IMR-90 (cell line): ENCODE measurements around the gene TNNI2. TPM values are rescaled to one million over a fixed set of nuclear protein-coding genes. Genes with fewer than 3 reads are reported as not detected.

Source experiments
- ATAC-seq: fragments of 200-7000 bp; cut with Tn5 transposase; 2 replicates; pipeline ENCODE4 v1.9.1; 2020; ENCODE audit warnings: low read depth, mild to moderate bottlenecking, moderate library complexity
- BruUV-seq: library from RNA; stranded (reverse); fragments of 400-500 nt; replicated peaks from 2 replicates; lab custom pipeline; 2021; lab: Mats Ljungman, UMichigan
- CTCF ChIA-PET: fragments of 300-600 bp; formaldehyde crosslinking; extraction: SDS; loops from one replicate; lab custom pipeline; 2021; ENCODE audit warnings: antibody characterized with exemption; lab: Yijun Ruan, JAX
- POLR2A ChIA-PET: fragments of 300-600 bp; sonication (Branson Sonifier 250); formaldehyde crosslinking; loops from one replicate; lab custom pipeline; 2022; ENCODE audit warnings: antibody characterized with exemption; ENCODE audit not compliant: unreplicated experiment; lab: Charles Lee
- DNase-seq: peaks from one replicate; pipeline ENCODE4 v3.0.0; 2013
- H2AFZ ChIP-seq: replicated peaks from 2 replicates; pipeline ENCODE3; 2013; ENCODE audit warnings: low read length, mild to moderate bottlenecking; ENCODE audit not compliant: poor library complexity
- H2AK5ac ChIP-seq: 2 replicates; pipeline ENCODE4 v1.6.1; 2013; ENCODE audit warnings: low read depth, low read length, inconsistent platforms
- H2AK9ac ChIP-seq: replicated peaks from 2 replicates; pipeline ENCODE3; 2013; ENCODE audit warnings: mild to moderate bottlenecking, low read depth, low read length, moderate library complexity; ENCODE audit not compliant: poor library complexity
- H2BK120ac ChIP-seq: 2 replicates; pipeline ENCODE4 v1.6.1; 2013; ENCODE audit warnings: low read depth, low read length, inconsistent platforms
- H2BK15ac ChIP-seq: 3 replicates; pipeline ENCODE4 v1.6.1; 2013; ENCODE audit warnings: low read depth, low read length, inconsistent platforms
- H2BK20ac ChIP-seq: 2 replicates; pipeline ENCODE4 v1.6.1; 2013; ENCODE audit warnings: low read depth, mild to moderate bottlenecking, inconsistent platforms, low read length, moderate library complexity
- H2BK5ac ChIP-seq: 2 replicates; pipeline ENCODE4 v1.6.1; 2013; ENCODE audit warnings: mild to moderate bottlenecking, low read depth, low read length, inconsistent platforms; ENCODE audit not compliant: poor library complexity, severe bottlenecking
- H3K14ac ChIP-seq: replicated peaks from 2 replicates; pipeline ENCODE4 v1.6.1; 2013; ENCODE audit warnings: low read depth, low read length, inconsistent platforms
- H3K18ac ChIP-seq: 2 replicates; pipeline ENCODE4 v1.6.1; 2013; ENCODE audit warnings: low read depth, low read length, control low read depth
- H3K23ac ChIP-seq: 2 replicates; pipeline ENCODE4 v1.6.1; 2013; ENCODE audit warnings: low read depth, low read length, inconsistent platforms
- H3K27ac ChIP-seq: 2 replicates; pipeline ENCODE4 v1.5.1; 2013; ENCODE audit warnings: mild to moderate bottlenecking, control low read depth, low read length; ENCODE audit not compliant: insufficient read depth
- H3K27me3 ChIP-seq: 2 replicates; pipeline ENCODE4 v1.6.1; 2013; ENCODE audit warnings: low read length; ENCODE audit not compliant: control insufficient read depth, insufficient read depth
- H3K36me3 ChIP-seq: 2 replicates; pipeline ENCODE4 v1.6.1; 2013; ENCODE audit warnings: low read length, mixed read lengths; ENCODE audit not compliant: control insufficient read depth, insufficient read depth
- H3K4ac ChIP-seq: 2 replicates; pipeline ENCODE4 v1.6.1; 2013; ENCODE audit warnings: low read depth, low read length, inconsistent platforms
- H3K4me1 ChIP-seq: 2 replicates; pipeline ENCODE4 v1.6.1; 2013; ENCODE audit warnings: low read length, mixed read lengths; ENCODE audit not compliant: control insufficient read depth, insufficient read depth
- H3K4me2 ChIP-seq: 2 replicates; pipeline ENCODE4 v1.6.1; 2013; ENCODE audit warnings: low read depth, mild to moderate bottlenecking, control low read depth, low read length, moderate library complexity
- H3K4me3 ChIP-seq: 2 replicates; pipeline ENCODE4 v1.5.1; 2013; ENCODE audit warnings: low read depth, mild to moderate bottlenecking, control low read depth, low read length, moderate library complexity; ENCODE audit not compliant: insufficient read depth
- H3K56ac ChIP-seq: 2 replicates; pipeline ENCODE4 v1.6.1; 2013; ENCODE audit warnings: low read length, inconsistent platforms; ENCODE audit not compliant: insufficient read depth; ENCODE audit errors: extremely low read depth
- H3K79me1 ChIP-seq, 2 experiments: 2 replicates each; pipeline ENCODE4 v1.6.1; 2013; ENCODE audit warnings: low read length in 2 of 2, inconsistent platforms in 1 of 2, low read depth in 1 of 2
- H3K9ac ChIP-seq: 2 replicates; pipeline ENCODE4 v1.6.1; 2013; ENCODE audit warnings: low read depth, low read length, control low read depth
- H3K9me1 ChIP-seq: 2 replicates; pipeline ENCODE4 v1.6.1; 2013; ENCODE audit warnings: low read length, inconsistent platforms; ENCODE audit not compliant: insufficient read depth
- H3K9me3 ChIP-seq: 2 replicates; pipeline ENCODE4 v1.6.1; 2013; ENCODE audit warnings: low read length; ENCODE audit not compliant: control insufficient read depth, insufficient read depth
- H4K20me1 ChIP-seq: 2 replicates; pipeline ENCODE4 v1.6.1; 2013; ENCODE audit warnings: low read length, inconsistent platforms; ENCODE audit not compliant: insufficient read depth
- H4K5ac ChIP-seq: 2 replicates; pipeline ENCODE4 v1.6.1; 2013; ENCODE audit warnings: mild to moderate bottlenecking, low read depth, low read length, control low read depth
- H4K8ac ChIP-seq, 2 experiments: 2 replicates each; pipeline ENCODE4 v1.6.1; 2013; ENCODE audit warnings: low read depth in 2 of 2, low read length in 2 of 2, control low read depth in 1 of 2, inconsistent platforms in 1 of 2
- H4K91ac ChIP-seq: 2 replicates; pipeline ENCODE4 v1.6.1; 2013; ENCODE audit warnings: low read depth, low read length, inconsistent platforms; ENCODE audit not compliant: insufficient read depth
- MAFK ChIP-seq: IDR thresholded peaks from 2 replicates; pipeline ENCODE4 v1.6.1; 2012; ENCODE audit warnings: low read depth, low read length, improper control_type of control experiment
- POLR2A ChIP-seq: IDR thresholded peaks from 2 replicates; pipeline ENCODE4 v1.6.1; 2012; ENCODE audit warnings: mild to moderate bottlenecking, low read depth, low read length
- SMC3 ChIP-seq: fragments of 150-350 bp; IDR thresholded peaks from 2 replicates; pipeline ENCODE4 v1.6.1; 2016; ENCODE audit warnings: low read depth, mild to moderate bottlenecking, antibody characterized with exemption, low read length, moderate library complexity
- WGBS, 2 experiments: methylation state at CpG; one replicate each; pipeline versions ENCODE4 v1.1.5 to v1.1.7; 2013; ENCODE audit warnings: missing lambda C conversion rate in 2 of 2; ENCODE audit not compliant: insufficient read length in 1 of 2; ENCODE audit errors: extremely low coverage in 2 of 2; 5-methylcytosine and 5-hydroxymethylcytosine counted together
- dilution Hi-C: fragments of 300-500 bp; cut with HindIII; formaldehyde crosslinking; loops from one replicate; pipeline ENCODE4 v1.14.3; 2018; ENCODE audit warnings: low sequenced_read_pairs; ENCODE audit not compliant: unreplicated experiment
- in situ Hi-C: fragments of 300-500 bp; cut with MboI; formaldehyde crosslinking; loops from 3 replicates; pipeline ENCODE4 v1.14.3; 2019; ENCODE audit warnings: low sequenced_read_pairs, inconsistent platforms, mixed read lengths
- intact Hi-C: fragments of 100-400 bp; cut with micrococcal nuclease; formaldehyde crosslinking; loops from 2 replicates; pipeline ENCODE4 v1.10.0; 2022
- polyA plus RNA-seq, 3 experiments: library from polyadenylated mRNA; depleted of rRNA; stranded (reverse); fragments of >200 nt; gene quantifications; 2 replicates each; pipeline ENCODE4 v1.2.3, GENCODE V29; 2012; ENCODE audit warnings: low replicate concordance in 1 of 3
- total RNA-seq: library from RNA; depleted of rRNA; stranded (reverse); fragments of >200 nt; gene quantifications from 2 replicates; pipeline ENCODE4 v1.2.3, GENCODE V29; 2012
- TF ChIP-seq, protein P1 (sequence below): fragments of 150-350 bp; IDR thresholded peaks from 2 replicates; pipeline ENCODE4 v1.6.1; 2017; ENCODE audit warnings: mild to moderate bottlenecking, antibody characterized with exemption, low read length, low read depth
- TF ChIP-seq, protein P2 (sequence below): conservative IDR thresholded peaks from 2 replicates; pipeline ENCODE4 v1.5.1; 2012; ENCODE audit warnings: mild to moderate bottlenecking, low read depth, low read length, improper control_type of control experiment

TNNI2 gene
- total and polyA plus RNA-seq, 2 of the 4 experiments (the other 2 are of a cell fraction): not detected

DNA sequence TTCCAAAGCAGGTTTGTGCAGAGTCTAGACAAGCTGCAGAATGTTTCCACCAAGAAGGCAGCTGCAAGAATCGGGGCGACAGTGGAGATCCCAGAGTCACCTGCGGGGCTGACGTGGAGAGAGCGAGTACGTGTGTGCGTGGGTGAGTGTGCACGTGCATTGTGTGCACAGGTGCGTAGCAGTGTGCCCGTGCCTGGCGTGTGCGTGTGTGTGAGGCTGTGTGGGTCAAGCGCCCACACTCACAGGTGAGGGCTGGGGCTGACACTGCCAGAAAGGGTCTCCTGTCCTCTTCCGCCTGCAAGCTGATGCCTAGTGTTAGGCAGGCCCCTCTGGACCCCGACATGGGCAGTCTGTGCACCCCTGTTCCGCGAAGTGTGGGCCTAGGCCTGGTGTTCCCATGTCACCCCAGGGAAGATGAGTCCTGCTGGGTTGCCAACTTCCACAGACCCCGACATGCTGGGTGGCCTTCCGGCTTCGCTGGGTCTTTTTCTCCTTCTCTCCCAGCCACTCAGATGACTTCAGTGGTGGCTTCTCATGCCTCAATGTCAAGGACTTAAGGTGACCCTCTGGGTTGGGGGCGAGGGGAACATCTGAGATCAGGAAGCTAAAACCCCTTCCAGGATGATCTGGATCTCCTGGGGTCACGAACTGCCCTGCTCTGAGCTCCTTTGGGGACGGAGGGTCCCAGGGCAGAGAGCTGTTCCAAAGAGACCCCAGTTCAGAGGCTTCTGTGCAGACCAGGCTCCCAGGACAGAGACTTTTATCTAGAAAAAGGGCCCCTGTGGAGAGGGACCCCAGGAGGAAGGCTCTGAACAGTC lies 14.4 kb upstream of the TNNI2 start (continued):
- TF ChIP-seq, protein P1, sequence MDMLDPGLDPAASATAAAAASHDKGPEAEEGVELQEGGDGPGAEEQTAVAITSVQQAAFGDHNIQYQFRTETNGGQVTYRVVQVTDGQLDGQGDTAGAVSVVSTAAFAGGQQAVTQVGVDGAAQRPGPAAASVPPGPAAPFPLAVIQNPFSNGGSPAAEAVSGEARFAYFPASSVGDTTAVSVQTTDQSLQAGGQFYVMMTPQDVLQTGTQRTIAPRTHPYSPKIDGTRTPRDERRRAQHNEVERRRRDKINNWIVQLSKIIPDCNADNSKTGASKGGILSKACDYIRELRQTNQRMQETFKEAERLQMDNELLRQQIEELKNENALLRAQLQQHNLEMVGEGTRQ: no peak

DNA sequence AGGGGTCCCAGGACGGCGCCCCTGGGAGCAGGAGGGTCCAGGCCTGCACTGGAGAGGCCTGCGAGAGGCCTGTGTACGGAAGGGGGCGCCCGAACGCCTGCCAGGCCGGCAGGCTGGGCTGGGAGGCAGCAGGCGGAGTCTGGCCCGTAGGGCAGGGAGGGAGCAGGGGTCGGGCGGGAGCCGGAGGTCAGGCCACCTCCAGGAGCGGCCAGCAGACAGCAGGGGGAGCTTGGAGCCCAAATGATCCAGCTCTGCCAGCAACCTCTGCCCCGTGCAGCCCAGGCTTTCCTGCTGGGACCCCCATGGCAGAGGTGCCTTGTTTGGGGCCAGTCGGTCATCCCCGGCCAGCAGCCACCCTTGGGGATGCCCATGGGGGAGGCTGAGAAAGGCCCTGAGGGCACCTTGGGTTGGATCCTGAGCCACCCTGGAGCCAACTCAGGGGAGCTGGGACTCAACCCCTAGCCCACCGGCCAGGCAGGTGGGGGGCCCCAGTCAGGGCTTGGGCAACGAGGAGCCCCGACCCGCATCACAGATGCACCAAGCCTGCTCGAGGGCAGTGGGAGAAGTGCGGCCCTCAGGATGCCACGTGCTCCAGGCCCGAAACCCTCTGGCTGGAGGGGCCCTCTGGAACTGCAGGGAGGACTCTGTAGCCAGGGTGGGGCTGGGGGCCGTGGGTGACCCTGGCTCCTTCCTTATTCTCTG lies 13.6 kb upstream of the TNNI2 start:
- Histone ChIP-seq H3K4me1 (peaks cover 13% of the 10 kb centered on the region), H3K27ac (no peak overlapping the region), H2BK15ac (no peak overlapping the region), H3K14ac (no peak overlapping the region), H4K20me1 (no peaks in the 10 kb centered on the region), H3K9me1 (no peaks in the 10 kb centered on the region), H3K36me3 (no peaks in the 10 kb centered on the region), H4K91ac (no peak overlapping the region), H3K18ac (no peak overlapping the region), H2AFZ (no peak overlapping the region), H3K27me3 (peaks cover 5% of the 10 kb centered on the region; the same call in 1 of the 2 replicates), H4K5ac (no peak overlapping the region), H3K23ac (no peak overlapping the region), H2AK5ac (no peak overlapping the region), H2BK20ac (no peak overlapping the region), H3K56ac (no peak overlapping the region), H3K4me2 (no peak overlapping the region), H3K9me3 (no peaks in the 10 kb centered on the region), H3K4ac (no peak overlapping the region), H3K79me1 (no peaks in the 10 kb centered on the region), H2AK9ac (no peak overlapping the region), H4K8ac (no peak overlapping the region), H2BK120ac (no peak overlapping the region), H2BK5ac (no peak overlapping the region), H3K4me3 (no peak overlapping the region), H3K9ac (no peak overlapping the region)
- POLR2A ChIA-PET: no interaction called here
- in situ Hi-C loops (no loop called here), intact Hi-C loops (loop anchor here (5.0 kb wide), 1 partner anchor 173 kb away; no protein-coding TSS in a partner anchor), dilution Hi-C loops (no loop called here)
- BruUV-seq: no TSS peak
- TF ChIP-seq, protein P2, sequence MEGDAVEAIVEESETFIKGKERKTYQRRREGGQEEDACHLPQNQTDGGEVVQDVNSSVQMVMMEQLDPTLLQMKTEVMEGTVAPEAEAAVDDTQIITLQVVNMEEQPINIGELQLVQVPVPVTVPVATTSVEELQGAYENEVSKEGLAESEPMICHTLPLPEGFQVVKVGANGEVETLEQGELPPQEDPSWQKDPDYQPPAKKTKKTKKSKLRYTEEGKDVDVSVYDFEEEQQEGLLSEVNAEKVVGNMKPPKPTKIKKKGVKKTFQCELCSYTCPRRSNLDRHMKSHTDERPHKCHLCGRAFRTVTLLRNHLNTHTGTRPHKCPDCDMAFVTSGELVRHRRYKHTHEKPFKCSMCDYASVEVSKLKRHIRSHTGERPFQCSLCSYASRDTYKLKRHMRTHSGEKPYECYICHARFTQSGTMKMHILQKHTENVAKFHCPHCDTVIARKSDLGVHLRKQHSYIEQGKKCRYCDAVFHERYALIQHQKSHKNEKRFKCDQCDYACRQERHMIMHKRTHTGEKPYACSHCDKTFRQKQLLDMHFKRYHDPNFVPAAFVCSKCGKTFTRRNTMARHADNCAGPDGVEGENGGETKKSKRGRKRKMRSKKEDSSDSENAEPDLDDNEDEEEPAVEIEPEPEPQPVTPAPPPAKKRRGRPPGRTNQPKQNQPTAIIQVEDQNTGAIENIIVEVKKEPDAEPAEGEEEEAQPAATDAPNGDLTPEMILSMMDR: 0 out of 2 replicates have a peak, but pooled peaks have one; percentile 23
- TF ChIP-seq SMC3: no peak
- no peak for TF ChIP-seq POLR2A
- TF ChIP-seq MAFK: no peak
- WGBS, 2 experiments: 76% methylated on average over 9 of the region's 26 CpGs; no CpG with 5 or more reads in 1 of the 2 experiments
- DNase-seq: no peak
- CTCF ChIA-PET: no interaction called here
- ATAC-seq: no peak
